ENCODE data around the gene FAM209B. TPM values are rescaled to one million over a fixed set of nuclear protein-coding genes. Genes with fewer than 3 reads are reported as not detected.
"Not testable (repeated sequence)": the region's sequence is repeated elsewhere in the genome, so short reads cannot be mapped to it uniquely, and the experiment has no call there.

FAM209B gene
- total RNA-seq, 6 donors from 2014 or later = 0.64 to 0.89 TPM; not detected in 4

GRCh38 chr20:56518721-56519398, 14.2 kb upstream of the FAM209B start:
- no peak for ATAC-seq (ENCODE audit: low FRiP score in 2 of 2)
- Histone ChIP-seq H3K4me3 (no peak overlapping the region), H3K36me3 (peaks cover 33 to 68% (median 45%) of the 10 kb centered on the region in 4 donors)

GRCh38 chr20:56519551-56519950, 13.5 kb upstream of the FAM209B start:
- peaks cover 32 to 61% (median 42%) of the 10 kb centered on the region in 4 donors for H3K36me3 ChIP-seq
- no peak overlapping the region for H3K4me3 ChIP-seq
- no peaks in the 10 kb centered on the region for H3K27me3 ChIP-seq
- ATAC-seq (ENCODE audit: low FRiP score in 2 of 2) (no peak), DNase-seq (no peak)
- peaks cover 7 to 18% (median 17%) of the 10 kb centered on the region in 4 donors for H3K9me3 ChIP-seq
- WGBS, 2 donors = 96 to 99% methylated on average over 10 of the region's 10 CpGs
- H3K27ac ChIP-seq = no peak overlapping the region
- TF ChIP-seq POLR2A (IDR thresholded peaks at IDR 0.05) = no peak
- no peak for TF ChIP-seq POLR2AphosphoS5 (IDR thresholded peaks at IDR 0.05)
- TF ChIP-seq EP300 (IDR thresholded peaks at IDR 0.05) = no peak
- TF ChIP-seq CTCF (IDR thresholded peaks at IDR 0.05) = no peak
- no peaks in the 10 kb centered on the region for H3K4me1 ChIP-seq

More at GRCh38 chr20:56518721-56519398, 14.2 kb upstream of the FAM209B start:
- Histone ChIP-seq H3K4me1 (no peaks in the 10 kb centered on the region), H3K27ac (no peak overlapping the region), H3K27me3 (no peaks in the 10 kb centered on the region), H3K9me3 (peaks cover 7 to 18% (median 17%) of the 10 kb centered on the region in 4 donors)
- TF ChIP-seq EP300 (IDR thresholded peaks at IDR 0.05) (no peak), CTCF (IDR thresholded peaks at IDR 0.05) (no peak), POLR2A (IDR thresholded peaks at IDR 0.05) (no peak), POLR2AphosphoS5 (IDR thresholded peaks at IDR 0.05) (no peak)
- no peak for DNase-seq
- 95 to 97% methylated on average over 10 of the region's 10 CpGs for WGBS, 2 donors

GRCh38 chr20:56520180-56520579, 12.9 kb upstream of the FAM209B start:
- 97% methylated on average over 10 of the region's 10 CpGs for WGBS, 2 donors
- no peak for DNase-seq

GRCh38 chr20:56520746-56521354, 12.2 kb upstream of the FAM209B start:
- peaks cover 32 to 48% (median 42%) of the 10 kb centered on the region in 4 donors for H3K36me3 ChIP-seq
- not testable (repeated sequence) for H3K4me1 ChIP-seq; H3K27me3 ChIP-seq; H3K27ac ChIP-seq; ATAC-seq (ENCODE audit: low FRiP score in 2 of 2); DNase-seq; H3K4me3 ChIP-seq
- WGBS, 2 donors = 92 to 95% methylated on average over 13 of the region's 13 CpGs
- H3K9me3 ChIP-seq = peaks cover 7 to 18% (median 17%) of the 10 kb centered on the region in 4 donors

More at GRCh38 chr20:56520180-56520579, 12.9 kb upstream of the FAM209B start:
- TF ChIP-seq EP300 (IDR thresholded peaks at IDR 0.05) (no peak), POLR2A (IDR thresholded peaks at IDR 0.05) (no peak), CTCF (IDR thresholded peaks at IDR 0.05) (no peak), POLR2AphosphoS5 (IDR thresholded peaks at IDR 0.05) (no peak)
- no peaks in the 10 kb centered on the region for H3K4me1 ChIP-seq
- H3K27ac ChIP-seq = no peak overlapping the region
- H3K36me3 ChIP-seq = peaks cover 32 to 55% (median 42%) of the 10 kb centered on the region in 4 donors
- no peaks in the 10 kb centered on the region for H3K27me3 ChIP-seq
- peaks cover 7 to 18% (median 17%) of the 10 kb centered on the region in 4 donors for H3K9me3 ChIP-seq
- no peak overlapping the region for H3K4me3 ChIP-seq
- ATAC-seq (ENCODE audit: low FRiP score in 2 of 2) = no peak

- WGBS, 2 donors = 81 to 87% methylated on average over 6 of the region's 6 CpGs
- H3K27me3 ChIP-seq = no peaks in the 10 kb centered on the region
- TF ChIP-seq EP300 (IDR thresholded peaks at IDR 0.05) (no peak), POLR2AphosphoS5 (IDR thresholded peaks at IDR 0.05) (no peak), POLR2A (IDR thresholded peaks at IDR 0.05) (no peak), CTCF (IDR thresholded peaks at IDR 0.05) (no peak)
- H3K4me3 ChIP-seq = no peak overlapping the region
- peaks cover 7 to 18% (median 17%) of the 10 kb centered on the region in 4 donors for H3K9me3 ChIP-seq
- H3K36me3 ChIP-seq = peaks cover 24 to 38% (median 34%) of the 10 kb centered on the region in 4 donors
- DNase-seq (no peak), ATAC-seq (ENCODE audit: low FRiP score in 2 of 2) (no peak)
- no peaks in the 10 kb centered on the region for H3K4me1 ChIP-seq
- no peak overlapping the region for H3K27ac ChIP-seq
These were observed 10.7 kb upstream of the FAM209B start for GRCh38 chr20:56522311-56522710.

GRCh38 chr20:56524444-56524843, 8.6 kb upstream of the FAM209B start, which contains the start of gene FAM209A:
FAM209A (plus strand) TSS chr20:56524744; CDS start chr20:56524809, 65 bp downstream.
- Histone ChIP-seq H3K36me3 (peaks cover 4 to 17% (median 13%) of the 10 kb centered on the region in 4 donors), H3K9me3 (peaks cover 7 to 18% (median 17%) of the 10 kb centered on the region in 4 donors)
- not testable (repeated sequence) for H3K27me3 ChIP-seq, DNase-seq, H3K4me1 ChIP-seq, H3K4me3 ChIP-seq, H3K27ac ChIP-seq
- ATAC-seq (ENCODE audit: low FRiP score in 2 of 2) = peak in 1 of 2 donors; percentile 6
- WGBS, 2 donors = 83 to 84% methylated on average over 5 to 7 of the region's 7 CpGs

Data from upper lobe of left lung (tissue), 6 donors.